Measurements from ENCODE around the gene NPAS3.

The NPAS3 gene

DNA sequence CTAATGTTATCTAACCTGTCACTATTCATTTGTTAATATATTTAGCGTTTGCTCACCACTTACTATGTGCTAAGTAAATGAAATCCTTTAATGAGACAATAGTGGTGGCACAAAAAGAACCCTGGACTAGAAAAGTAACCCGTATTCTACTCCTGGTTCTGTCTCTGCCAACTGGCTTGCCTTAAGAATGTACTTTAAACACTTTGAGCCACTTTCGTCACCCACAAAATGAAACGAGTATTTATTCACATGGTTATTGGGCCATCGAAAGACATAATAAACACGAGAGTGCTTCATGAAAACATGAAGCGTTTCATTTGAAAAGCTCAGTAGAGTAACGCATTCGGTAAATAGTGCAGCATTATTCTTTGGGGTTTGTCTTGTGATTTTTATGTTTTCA lies 757.5 kb downstream of the NPAS3 start:
- no peak for DNase-seq

DNA sequence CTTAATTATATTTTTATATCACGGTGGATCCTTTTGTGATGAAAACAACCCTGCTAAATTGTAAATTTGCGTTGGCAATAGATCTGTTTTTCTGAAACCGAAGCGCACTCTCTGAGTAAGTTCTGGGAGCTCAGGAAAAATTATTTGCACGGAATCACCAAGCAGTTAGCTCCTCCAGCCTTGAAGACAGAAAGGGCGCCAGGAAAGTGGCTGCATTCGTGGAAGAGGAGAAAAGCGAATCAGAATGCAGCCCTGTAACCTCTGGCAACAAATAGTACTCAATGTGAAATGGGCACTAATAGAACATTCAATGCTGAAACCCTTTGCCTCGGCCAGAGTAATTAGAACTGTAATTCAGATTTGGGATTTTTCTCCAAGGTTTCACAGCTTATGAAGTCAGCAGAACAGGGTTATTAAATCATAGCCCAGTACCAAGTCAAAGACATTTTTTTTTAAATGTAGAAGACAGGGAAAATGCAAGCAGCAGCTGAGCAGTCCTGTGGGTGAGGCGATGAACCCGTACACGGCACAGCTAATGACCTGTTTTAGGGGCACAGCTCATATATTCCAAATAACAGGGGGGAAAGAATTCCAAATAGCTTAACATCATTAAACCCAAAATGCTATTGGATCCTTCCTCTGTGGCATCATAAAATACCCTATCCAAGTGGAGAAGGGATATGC lies 760.8 kb downstream of the NPAS3 start:
- no peak for DNase-seq

DNA sequence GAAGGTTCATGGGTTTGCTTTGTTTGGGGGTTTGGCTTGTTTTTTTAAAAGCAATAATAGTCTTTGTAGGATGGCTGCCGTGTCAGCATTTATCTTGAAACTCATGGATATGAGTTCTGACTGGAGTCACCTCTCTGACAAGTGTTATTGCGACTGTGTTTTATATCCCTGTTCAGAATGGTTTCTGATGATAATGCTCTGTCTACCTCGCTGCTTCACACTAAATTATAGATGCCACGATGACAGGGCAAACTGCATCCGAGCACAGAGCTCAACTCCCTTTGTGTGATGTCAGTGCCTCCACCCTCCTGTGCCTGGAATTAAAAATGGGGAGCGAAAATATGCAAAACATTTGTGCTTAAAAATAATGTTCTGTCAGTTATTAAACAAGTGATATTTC lies 761.4 kb downstream of the NPAS3 start:
- DNase-seq: no peak

DNA sequence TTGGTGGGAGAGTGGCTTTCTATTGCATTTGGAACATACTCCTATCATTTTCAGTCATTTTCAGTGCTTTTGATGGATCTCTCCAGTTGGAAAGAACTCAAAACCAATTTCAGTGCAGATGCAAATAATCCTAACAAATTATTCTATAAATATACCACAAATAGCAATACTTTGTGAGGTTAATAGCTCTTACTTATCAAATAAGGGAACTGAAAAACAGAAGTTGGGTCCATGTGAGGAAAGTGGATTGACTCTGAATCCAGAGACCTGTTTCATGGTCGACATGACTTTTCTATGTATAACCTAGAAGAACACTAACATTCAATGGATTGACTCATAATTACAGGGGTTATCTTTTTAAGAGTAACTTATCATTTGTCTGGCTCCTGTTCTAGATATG lies 763.6 kb downstream of the NPAS3 start:
- DNase-seq: no peak

DNA sequence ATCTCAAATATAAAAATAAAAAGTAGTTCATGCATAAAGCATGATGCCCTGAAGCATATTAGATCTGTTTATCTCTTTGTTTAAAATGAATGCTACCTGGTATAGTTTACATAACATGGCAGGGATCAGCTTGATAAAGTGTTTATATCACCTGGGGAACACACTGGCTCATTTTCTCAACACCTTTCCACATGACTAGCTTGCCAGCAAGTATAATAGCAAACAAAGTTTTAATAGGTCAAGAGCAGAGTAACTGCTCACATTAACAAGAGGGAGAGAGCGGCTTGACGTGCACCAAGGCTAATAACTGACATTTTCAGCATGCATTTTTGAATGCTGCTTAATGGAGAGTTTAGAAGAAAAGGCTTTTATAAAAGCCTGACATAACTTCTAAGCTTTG lies 765.8 kb downstream of the NPAS3 start:
- DNase-seq: no peak

DNA sequence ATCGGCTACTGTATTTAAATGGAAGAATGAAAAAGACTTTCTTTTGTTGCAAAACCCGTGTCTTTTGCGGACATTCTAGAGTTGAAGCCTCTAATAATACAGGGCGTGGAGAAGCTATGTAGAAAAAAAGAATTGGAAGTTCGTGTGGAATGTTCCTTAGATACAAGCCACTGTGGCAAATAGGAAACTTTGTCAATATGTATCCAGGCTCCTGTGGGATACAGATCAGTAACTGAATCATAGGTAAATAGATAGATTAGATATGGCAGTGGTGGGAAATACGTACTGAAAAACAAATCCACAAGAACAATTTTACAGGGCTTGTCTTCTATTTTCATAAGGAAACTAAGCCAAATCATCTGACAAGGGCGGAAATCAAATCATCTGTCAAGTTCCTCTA lies 766.8 kb downstream of the NPAS3 start:
- DNase-seq: no peak

DNA sequence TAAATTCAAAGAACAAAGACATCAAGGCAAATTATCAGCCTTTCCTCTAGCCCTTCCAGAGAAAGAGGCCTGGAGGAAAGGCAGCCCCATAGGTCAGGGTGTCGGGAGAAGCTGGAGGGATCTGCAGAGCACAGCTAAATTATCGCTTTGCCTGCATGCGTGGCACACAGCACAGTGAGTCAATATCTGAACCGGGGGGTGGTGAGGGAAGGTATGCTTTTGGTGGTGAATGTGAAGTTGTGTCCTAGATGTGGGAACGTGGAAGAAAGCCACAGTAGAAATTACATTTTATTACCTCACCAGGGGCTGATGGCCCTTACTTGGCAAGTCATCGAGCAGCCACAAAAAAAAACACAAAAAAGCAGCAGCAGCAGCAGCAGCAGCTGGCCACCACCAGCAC lies 769.0 kb downstream of the NPAS3 start:
- DNase-seq: no peak

DNA sequence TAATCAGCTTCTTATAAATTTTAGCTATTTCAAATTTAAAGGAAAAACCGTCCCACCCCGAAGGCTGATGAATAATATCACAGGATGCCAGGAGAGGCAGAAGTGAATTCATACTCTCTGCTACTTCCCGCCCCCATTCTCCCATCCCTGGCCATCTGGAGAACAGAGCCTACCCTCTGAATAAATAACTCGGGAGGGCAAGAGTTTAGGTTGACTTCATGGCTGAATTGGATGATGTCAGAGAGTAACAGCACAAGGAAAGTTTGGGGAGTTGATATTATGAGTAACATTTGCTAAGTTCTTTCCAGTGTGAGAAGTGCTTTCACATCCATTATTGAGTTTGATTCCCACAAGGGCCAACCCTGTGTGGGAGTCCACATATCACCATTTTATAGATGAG lies 770.6 kb downstream of the NPAS3 start:
- no peak for DNase-seq

DNA sequence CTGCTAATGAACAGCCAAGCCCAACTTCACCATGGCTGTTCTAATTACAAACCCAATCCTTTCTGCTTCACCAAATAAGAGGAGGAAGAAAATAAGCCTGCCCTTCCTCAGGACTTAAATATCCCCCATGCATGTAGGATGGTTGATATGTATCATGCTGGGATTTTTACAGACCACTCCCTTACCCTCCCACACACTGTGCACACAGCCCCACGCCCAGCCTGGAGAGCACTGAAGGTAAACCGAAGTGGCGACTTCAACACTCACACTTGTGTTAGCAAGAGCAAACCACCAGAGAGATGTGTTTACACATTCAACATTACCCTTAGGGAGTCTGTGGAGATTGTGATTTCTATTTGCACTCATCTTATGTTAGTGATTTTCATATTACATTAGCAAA lies 771.0 kb downstream of the NPAS3 start:
- DNase-seq: no peak

DNA sequence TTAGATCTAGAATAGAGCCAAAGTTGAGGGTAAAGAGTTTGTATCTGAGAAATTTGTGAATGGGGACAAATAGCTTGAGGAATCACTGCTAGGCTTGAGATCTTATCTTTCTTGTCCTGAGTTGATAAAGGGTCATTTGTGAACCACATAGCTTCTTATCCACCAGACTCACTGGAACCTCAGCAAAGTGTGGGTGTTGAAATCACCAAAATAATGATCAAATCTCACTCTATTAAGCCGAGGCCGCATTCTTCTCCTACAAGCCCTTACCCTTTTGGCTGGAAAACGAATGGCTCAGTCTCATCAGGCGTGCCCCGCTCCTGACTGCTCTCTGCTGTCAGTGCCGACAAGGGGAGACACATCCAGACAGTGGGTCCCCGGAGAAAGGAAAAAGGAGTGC lies 771.6 kb downstream of the NPAS3 start:
- no peak for DNase-seq

DNA sequence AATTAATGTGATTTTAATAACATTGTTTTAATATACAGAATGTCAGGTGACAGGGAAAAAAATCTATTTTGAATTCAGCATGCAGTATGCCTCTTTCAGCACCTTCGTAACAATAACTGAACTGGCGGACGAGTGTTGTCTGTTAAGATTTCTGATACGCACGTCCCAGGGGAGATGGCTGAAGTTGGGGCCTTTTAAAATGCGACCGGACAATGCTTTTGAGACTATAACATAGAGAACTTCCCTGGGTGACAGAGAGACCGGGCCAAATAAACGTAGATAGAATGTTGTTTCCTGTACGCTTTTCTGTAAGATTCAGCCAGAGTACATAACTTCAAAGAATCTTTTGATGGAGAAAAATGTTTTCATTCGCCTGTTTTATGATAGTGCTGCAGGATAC lies 772.5 kb downstream of the NPAS3 start:
- no peak for DNase-seq

DNA sequence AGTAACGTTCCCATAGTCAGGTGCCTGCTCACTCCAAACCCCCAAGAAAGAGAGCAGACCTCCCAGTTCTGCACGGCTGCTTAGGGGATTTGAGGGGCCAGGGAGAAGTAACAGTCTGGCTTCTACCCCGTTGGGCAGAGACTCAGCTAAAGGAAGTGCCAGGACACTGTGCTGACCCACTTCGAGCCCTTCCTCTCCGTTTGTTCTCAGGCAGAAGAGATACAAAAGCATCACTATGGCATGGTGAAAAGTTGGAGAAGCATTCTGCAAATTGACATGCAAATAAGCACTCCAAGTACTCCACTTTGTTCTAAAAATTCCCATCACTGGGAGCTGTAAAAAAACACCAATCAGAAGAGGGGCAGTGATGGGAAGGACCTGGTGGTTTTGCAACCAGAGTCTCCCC lies 773.1 kb downstream of the NPAS3 start:
- no peak for DNase-seq

DNA sequence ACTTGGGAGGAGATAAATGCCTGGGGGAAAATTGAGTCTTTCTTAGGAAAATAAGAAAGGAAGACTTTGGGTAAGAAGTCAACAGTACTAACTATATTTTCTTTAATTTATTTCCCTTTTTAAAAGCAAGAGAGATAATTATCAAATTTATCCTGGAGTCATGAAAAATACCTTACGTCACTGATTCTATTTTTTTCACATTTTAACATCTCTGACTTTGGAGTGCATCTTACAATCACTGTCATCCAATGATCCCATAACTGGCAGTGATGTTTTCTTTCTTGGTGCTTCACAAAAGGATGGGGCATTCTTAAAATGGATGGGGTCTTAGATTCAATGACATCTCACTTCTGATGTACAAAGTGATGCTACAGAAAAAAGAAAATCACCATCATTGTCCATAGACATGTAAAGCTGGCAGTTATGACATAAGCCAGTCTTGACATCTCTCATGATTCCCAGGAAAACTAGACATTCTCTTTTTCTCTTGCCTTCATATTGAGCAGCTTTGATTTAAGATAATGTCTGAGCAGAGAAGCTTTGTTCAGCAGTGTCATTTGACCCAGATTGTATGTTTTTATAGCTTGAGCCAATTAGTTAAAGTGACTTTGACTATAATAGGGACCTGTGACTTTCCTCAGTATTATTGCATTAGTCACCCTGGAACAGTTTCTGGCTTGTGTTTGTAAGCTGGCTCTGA lies 776.0 kb downstream of the NPAS3 start:
- DNase-seq: no peak

DNA sequence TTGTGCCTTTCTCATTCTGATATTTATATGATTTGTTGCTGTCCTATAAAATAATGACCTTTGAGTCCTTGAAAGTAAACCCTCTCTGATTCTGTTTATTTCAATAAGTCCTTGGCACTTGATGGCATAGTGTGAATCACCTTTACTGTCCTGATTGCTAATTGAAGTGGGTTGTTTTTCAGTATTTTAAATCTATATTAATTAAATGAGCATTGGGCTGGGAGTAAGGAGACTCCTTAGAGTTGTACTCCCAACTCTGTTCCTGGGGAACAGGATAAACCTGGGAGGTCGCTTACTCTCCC lies 776.5 kb downstream of the NPAS3 start:
- no peak for DNase-seq

DNA sequence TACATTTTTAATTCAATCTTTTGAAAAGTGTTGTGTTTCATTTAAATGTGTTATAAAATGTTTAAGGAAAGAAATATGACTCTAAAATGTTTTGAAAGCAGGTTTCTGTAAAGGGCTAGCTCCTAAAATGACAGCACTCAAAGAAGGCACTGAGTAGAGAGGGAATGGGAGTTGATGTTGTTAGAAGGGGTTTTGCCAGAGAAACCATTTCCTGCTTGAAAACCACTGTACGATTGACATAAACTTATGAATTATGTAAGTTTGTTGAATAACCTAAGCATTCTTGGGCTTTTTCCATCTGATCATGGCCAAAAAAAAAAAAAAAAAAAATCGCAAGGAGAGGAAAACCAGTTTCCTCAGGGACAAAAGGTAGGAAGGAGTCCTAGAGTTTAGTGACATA lies 778.2 kb downstream of the NPAS3 start:
- no peak for DNase-seq

DNA sequence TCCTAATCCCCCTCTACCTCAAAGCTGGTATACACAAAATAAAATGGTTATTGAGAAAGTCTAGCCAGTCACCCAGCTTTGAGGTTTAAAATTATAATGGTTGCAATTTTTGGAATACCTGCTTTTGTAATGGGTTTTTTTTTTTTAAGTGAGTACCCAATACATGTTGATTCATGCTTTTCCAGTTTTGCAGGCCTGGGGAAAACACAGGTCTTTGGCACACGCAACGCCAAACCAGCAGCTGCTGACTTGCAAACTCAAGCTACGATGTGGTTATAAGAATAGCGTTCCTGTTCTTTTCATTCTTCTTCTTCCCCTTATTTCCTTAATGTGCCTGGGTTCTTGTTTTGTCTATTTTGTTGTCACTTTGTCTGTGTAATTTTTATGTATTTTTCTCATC lies 779.2 kb downstream of the NPAS3 start:
- DNase-seq: no peak

DNA sequence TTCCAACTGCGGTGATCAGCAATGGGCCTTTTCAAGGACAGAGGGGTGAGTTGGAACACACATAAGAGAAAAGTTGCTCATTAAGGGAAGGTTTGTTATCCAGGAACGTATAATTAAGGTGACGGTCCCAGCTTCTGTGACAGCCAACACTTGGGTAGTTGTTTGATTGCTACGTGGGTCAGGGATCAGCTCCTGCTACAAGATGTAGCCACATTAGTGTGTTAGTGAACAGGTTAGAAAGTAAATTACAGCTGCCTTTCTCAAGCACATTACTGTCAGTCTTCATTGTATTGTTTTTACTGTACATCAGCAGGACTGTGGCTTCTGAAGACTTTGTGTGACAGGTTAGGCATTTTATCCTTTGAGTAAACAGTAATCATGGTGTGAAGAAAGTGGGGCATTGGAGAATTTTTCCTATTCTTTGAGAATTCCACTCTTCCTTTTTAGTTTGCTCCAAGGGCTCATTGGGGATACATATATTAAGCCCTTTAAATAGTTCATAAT lies 781.7 kb downstream of the NPAS3 start:
- no peak for DNase-seq

DNA sequence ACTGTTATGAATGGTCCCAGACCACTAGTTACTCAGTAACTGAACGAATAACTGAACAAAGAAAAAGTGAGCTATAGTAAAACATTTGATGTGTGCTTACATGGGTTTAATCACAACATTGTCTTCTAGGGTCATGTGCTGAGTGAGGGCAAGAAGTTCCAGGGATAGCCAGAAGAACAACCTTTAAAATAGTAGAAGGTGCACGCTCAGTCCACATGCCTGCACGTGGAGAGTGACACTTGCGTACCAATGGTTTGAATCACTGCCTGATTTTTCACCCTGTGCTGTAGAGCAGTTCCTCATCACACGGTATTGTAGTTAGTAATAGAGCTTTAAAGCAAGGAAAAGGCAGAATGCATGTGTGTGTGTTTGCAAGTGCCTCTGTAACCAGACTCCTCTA lies 788.0 kb downstream of the NPAS3 start:
- no peak for DNase-seq

DNA sequence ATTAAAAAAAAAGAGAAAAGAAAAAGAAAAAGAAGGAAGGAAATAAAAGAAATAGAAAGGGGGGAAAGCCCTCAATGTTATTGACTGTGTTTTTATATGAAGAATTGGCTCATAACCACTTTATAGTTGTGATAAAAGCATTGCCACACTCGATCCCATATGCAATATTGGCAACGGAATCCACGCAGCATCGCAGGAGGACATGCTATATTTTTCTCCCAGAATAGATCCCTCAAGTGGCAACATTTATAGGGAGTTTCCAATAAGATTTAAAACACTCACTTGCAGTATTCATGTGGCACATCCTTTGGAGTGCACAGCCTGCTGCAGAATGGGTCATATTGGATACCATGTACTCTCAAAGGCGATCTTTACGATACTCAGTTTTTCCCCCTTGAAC lies 788.9 kb downstream of the NPAS3 start:
- no peak for DNase-seq

DNA sequence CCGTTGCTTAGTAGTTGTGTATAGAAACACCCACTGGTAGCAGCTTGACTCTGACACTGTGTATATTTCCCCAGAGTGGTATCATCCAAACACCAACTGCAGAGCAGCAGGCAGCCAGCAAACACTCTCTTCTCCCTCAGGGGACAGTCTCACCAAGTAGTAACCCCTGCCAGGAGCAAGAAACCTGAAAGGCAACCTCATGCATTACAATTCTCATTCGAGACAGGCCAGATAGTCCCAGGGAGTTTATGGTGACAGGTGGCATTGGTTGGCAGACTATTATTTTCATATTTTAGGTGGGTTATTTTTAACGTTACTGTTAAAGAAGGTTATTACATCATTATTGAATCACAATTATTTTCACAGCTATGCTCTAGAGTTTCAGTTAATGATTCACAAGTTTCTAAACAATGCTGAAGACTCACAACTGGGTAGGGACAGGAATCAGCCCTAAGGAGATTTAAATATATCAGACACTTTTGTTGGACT lies 789.4 kb downstream of the NPAS3 start:
- no peak for DNase-seq

DNA sequence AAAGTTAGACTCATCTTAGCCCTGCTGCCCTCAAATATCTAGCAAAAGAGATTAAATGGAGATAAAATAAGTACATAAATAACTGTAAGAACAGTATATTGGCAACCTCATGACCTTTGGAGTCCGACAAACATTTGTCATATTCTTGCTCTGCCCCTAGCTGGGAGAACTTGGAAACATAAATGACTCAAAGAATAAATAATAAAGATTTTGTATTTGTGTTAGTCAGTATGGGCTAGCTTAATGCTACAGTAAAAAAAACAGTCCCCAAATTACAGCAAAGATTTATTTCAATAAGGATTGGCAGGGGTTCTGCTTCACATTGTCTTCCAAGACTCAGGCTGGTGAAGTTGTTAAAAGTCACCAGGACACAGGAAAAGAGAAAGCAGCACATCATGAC lies 791.5 kb downstream of the NPAS3 start:
- DNase-seq: no peak

DNA sequence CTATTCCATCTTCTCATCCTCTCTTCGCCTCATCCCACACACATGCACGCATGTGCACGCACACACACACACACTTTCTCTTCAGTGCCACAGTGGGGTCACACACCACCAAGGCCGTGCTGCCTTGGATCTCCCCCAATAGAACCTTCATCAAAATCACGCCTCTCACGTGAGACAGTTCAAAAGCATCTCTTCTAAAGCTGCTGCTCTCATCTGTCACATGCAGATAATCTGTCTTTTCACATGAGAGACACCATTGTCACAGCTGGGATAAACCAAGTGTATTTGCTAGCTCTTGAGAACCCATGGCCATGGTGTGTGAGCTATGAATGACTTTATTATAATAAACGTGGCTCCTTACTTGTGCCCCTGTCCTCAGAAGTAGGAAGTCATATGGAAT lies 793.5 kb downstream of the NPAS3 start:
- DNase-seq: no peak

DNA sequence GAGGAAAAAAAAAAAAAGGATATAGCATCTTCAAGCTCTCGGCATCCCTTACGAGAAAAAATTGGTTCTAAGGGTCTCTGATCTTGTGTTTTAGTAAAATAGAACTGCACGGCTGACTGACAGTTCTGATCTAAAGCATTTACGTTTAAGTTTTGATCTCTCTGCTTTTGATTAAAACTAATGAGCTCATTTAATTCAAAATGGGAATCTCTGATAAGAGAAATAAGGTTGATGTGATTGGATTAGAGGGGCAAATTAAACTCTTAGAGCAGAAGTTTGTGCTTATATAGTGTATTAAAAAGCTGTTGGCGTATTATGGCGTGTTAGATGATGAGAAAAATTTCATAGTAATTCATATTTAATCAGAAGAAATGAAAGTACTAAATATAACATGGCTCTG lies 794.6 kb downstream of the NPAS3 start:
- no peak for DNase-seq

DNA sequence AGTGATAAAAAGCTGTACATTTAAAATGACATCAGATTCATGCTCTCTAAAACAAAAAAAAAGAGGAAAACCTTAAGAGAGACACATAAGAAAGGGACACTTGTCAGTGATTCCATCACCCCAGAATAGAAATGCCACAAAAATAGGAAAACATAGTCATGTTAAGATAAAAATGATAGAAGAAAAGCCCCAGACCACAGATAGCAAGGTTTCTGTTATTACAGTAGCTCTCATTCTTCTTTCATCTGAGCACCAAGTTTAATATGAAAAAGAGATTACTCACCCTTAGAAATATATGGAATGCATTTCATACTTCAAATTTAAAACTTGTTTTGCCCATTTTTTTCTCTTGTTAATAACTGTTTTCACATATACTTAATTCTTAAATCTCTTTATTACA lies 795.0 kb downstream of the NPAS3 start:
- DNase-seq: no peak

DNA sequence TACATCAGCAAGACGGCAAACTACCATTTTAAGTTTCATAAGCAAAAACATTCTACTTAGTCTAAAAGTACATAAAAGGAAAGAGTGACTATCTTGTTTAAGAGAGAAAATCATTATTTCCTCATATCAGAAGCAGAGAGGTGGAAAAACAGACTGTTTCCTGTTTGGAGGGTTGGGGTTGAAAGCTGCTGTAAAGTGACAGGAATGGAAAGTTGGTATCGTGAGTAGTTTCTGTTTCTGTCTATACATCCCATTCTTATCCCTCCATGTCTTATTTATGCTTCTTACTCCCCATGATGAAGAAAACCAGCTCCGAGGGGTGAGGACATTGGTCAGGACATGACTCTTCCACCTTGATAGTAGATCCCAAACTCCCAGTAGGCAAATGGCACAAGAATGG lies 795.7 kb downstream of the NPAS3 start:
- DNase-seq: no peak
